Naive thymus-derived CD4-positive, alpha-beta T cell (primary cell): Measurements from ENCODE around the gene RPS15A. TPM values are rescaled to one million over a fixed set of nuclear protein-coding genes. Genes with fewer than 3 reads are reported as not detected.

Experiments used
- ATAC-seq: fragments of 150-1000 bp; cut with Tn5 transposase; 2 replicates; pipeline ENCODE4 v1.10.0; 2021; ENCODE audit warnings: mild to moderate bottlenecking, moderate library complexity
- CTCF ChIA-PET: fragments of 350-600 bp; sonication (Branson Sonifier 250); formaldehyde crosslinking; loops from one replicate; lab custom pipeline; 2021; ENCODE audit warnings: antibody characterized with exemption; lab: Charles Lee
- POLR2A ChIA-PET: fragments of 350-600 bp; sonication (Branson Sonifier 250); formaldehyde crosslinking; loops from one replicate; lab custom pipeline; 2021; ENCODE audit warnings: antibody characterized with exemption, inconsistent platforms; lab: Charles Lee
- DNase-seq, 9 donors: peaks; one replicate each; pipeline versions ENCODE4 v3.0.0 to v3.0.0-alpha.2; 2020 to 2022; ENCODE audit warnings: mixed read lengths in 1 of 9
- H3K27ac ChIP-seq: one replicate; pipeline ENCODE4 v1.7.0; 2013; ENCODE audit warnings: mild to moderate bottlenecking, low read depth, low read length, moderate library complexity
- H3K27me3 ChIP-seq, 2 donors: one replicate each; pipeline ENCODE4 v1.7.0; 2013; ENCODE audit warnings: low read length in 2 of 2, mild to moderate bottlenecking in 2 of 2, moderate library complexity in 2 of 2; ENCODE audit not compliant: control insufficient read depth in 2 of 2, insufficient read depth in 2 of 2
- H3K36me3 ChIP-seq, 3 experiments: 1 replicate in 2 of 3; 2 replicates in 1 of 3; pipeline ENCODE4 v1.7.0; 2013; ENCODE audit warnings: low read length in 3 of 3, mild to moderate bottlenecking in 3 of 3, moderate library complexity in 1 of 3; ENCODE audit not compliant: insufficient read depth in 3 of 3, control insufficient read depth in 2 of 3
- H3K4me1 ChIP-seq, 2 donors: one replicate each; pipeline ENCODE4 v1.7.0; 2013; ENCODE audit warnings: low read length in 2 of 2, mild to moderate bottlenecking in 2 of 2, moderate library complexity in 1 of 2; ENCODE audit not compliant: control insufficient read depth in 2 of 2, insufficient read depth in 2 of 2
- H3K4me3 ChIP-seq: 2 replicates; pipeline ENCODE4 v1.7.0; 2013; ENCODE audit warnings: mild to moderate bottlenecking, low read length
- H3K9me3 ChIP-seq, 3 experiments: 1 replicate in 2 of 3; 2 replicates in 1 of 3; pipeline ENCODE4 v1.7.0; 2013; ENCODE audit warnings: low read length in 3 of 3; ENCODE audit not compliant: control insufficient read depth in 2 of 3
- H3K27ac Mint-ChIP-seq, 9 donors: one replicate each; pipeline ENCODE4 v1.8.0; 2020 to 2022; ENCODE audit warnings: mixed read lengths in 9 of 9, mild to moderate bottlenecking in 8 of 9, moderate library complexity in 5 of 9, inconsistent platforms in 2 of 9
- H3K27me3 Mint-ChIP-seq, 5 donors: one replicate each; pipeline ENCODE4 v1.8.0; 2021 to 2022; ENCODE audit warnings: mixed read lengths in 5 of 5, mild to moderate bottlenecking in 1 of 5
- H3K36me3 Mint-ChIP-seq, 5 donors: one replicate each; pipeline ENCODE4 v1.8.0; 2020 to 2022; ENCODE audit warnings: mixed read lengths in 5 of 5, mild to moderate bottlenecking in 3 of 5, inconsistent platforms in 1 of 5
- H3K4me1 Mint-ChIP-seq, 7 donors: one replicate each; pipeline ENCODE4 v1.8.0; 2020 to 2022; ENCODE audit warnings: mixed read lengths in 7 of 7, mild to moderate bottlenecking in 3 of 7, inconsistent platforms in 1 of 7
- H3K4me3 Mint-ChIP-seq, 10 donors: one replicate each; pipeline ENCODE4 v1.8.0; 2020 to 2022; ENCODE audit warnings: mild to moderate bottlenecking in 10 of 10, mixed read lengths in 10 of 10, moderate library complexity in 6 of 10, inconsistent platforms in 2 of 10
- H3K9me3 Mint-ChIP-seq, 11 donors: one replicate each; pipeline ENCODE4 v1.8.0; 2020 to 2022; ENCODE audit warnings: mixed read lengths in 11 of 11, mild to moderate bottlenecking in 4 of 11, inconsistent platforms in 1 of 11, moderate library complexity in 1 of 11
- intact Hi-C, 2 donors: fragments of 100-400 bp; cut with micrococcal nuclease; formaldehyde crosslinking; loops; one replicate each; pipeline ENCODE4 v1.15.1; 2023
- polyA plus RNA-seq, 2 donors: library from polyadenylated mRNA; unstranded; fragments of 300-500 nt; fragmentation: Illumina TruSeq; gene quantifications; one replicate each; pipeline ENCODE4 v1.2.3, GENCODE V29; 2021
- total RNA-seq, 6 experiments: library from RNA in 5 of 6; stranded (reverse) in 5 of 6; gene quantifications; 1 replicate in 5 of 6; 2 replicates in 1 of 6; pipeline ENCODE4 v1.2.3 and lab custom pipeline; 2021 to 2026

RPS15A gene
- total and polyA plus RNA-seq, 7 experiments from 2014 or later, result 2,060 to 5,300 (median 3,844) TPM

DNA sequence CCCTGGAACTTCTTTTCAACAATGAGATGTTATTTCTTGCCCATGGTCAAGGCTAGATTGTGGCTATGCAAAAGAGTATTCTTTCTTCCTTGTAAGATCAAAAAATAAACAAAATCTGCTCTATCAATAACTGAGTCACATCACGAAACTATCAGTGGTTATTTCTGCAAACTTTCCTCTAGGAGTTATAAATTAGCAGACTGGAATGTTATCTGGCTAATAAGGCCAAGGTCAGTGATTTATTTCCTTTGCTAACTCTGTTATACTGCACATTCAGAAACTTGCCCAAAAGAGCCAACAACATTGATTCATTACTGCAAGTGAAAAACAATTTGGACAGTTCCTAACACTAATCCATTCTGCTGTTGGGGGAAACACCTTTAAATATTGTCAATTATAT is 6.2 kb upstream of the RPS15A start:
- Mint-ChIP-seq H3K36me3 (peaks cover 0 to 32% (median 14%) of the 10 kb centered on the region in 5 donors), H3K9me3 (peaks cover 0 to 2% (median 0%) of the 10 kb centered on the region in 11 donors), H3K27ac (peak overlapping the region in 1 of 9 donors; percentile 32), H3K4me1 (peaks cover 17 to 54% (median 38%) of the 10 kb centered on the region in 7 donors), H3K27me3 (peaks cover 0 to 1% (median 0%) of the 10 kb centered on the region in 5 donors), H3K4me3 (no peak overlapping the region)
- H3K36me3 ChIP-seq, result peaks cover 0 to 46% (median 28%) of the 10 kb centered on the region in 3 experiments
- CTCF ChIA-PET, result no interaction called here
- H3K4me1 ChIP-seq, result peaks cover 14 to 18% of the 10 kb centered on the region in 2 donors
- POLR2A ChIA-PET, result no interaction called here
- DNase-seq (no peak), ATAC-seq (no peak)
- no peak overlapping the region for H3K27ac ChIP-seq
- intact Hi-C loops, result loop anchor here in 1 of 2 donors (10.0 kb wide), 1 partner anchor 1782 kb away; no protein-coding TSS in a partner anchor
- H3K9me3 ChIP-seq, result no peaks in the 10 kb centered on the region
- H3K4me3 ChIP-seq, result no peak overlapping the region
- H3K27me3 ChIP-seq, result no peaks in the 10 kb centered on the region

DNA sequence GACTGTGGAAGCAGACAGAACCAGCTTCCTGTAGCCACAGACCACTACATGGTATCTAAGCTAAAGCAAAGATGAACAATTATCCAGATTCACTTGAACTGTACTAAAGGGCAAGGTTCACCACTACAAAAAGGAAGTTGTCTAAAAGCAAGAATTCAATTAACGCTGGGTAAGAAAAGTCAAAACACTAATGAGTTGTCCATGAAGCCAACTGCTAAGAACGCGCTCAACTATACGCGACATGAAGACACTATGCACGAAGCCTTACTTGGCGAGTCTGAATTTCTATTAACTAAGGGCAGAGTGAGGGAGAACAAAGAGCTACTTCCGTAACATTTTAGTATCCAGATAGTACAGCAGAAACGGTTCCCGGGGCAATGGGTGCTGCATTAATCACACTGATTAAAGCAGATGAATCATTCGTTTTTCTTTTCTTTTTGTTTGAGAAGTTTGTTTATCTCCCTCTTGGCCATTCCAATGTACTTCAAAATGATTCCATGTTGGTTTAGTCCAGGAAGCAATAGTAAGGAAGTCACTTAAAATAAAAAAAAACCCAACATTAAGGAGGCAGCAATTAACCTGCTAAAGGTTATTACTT is 2.8 kb upstream of the RPS15A start:
- Histone ChIP-seq H3K4me1 (peaks cover 10 to 15% of the 10 kb centered on the region in 2 donors), H3K36me3 (peaks cover 0 to 59% (median 31%) of the 10 kb centered on the region in 3 experiments), H3K4me3 (no peak overlapping the region), H3K27ac (no peak overlapping the region), H3K9me3 (no peaks in the 10 kb centered on the region), H3K27me3 (no peaks in the 10 kb centered on the region)
- Mint-ChIP-seq H3K27ac (peak overlapping the region in 2 of 9 donors; percentile 5 to 26), H3K9me3 (peaks cover 0 to 6% (median 0%) of the 10 kb centered on the region in 11 donors), H3K4me3 (no peak overlapping the region), H3K4me1 (peaks cover 14 to 53% (median 31%) of the 10 kb centered on the region in 7 donors), H3K27me3 (peaks cover 0 to 2% (median 0%) of the 10 kb centered on the region in 5 donors), H3K36me3 (peaks cover 15 to 44% (median 33%) of the 10 kb centered on the region in 5 donors)
- ChIA-PET POLR2A (interaction anchor here (6.0 kb wide), 1 partner anchor 9 kb away, joined by 130 read pairs; the partner anchor contains the start of gene ARL6IP1), CTCF (interaction anchor here (1.3 kb wide), 1 partner anchor 11 kb away, joined by 4 read pairs; no protein-coding TSS in a partner anchor)
- intact Hi-C loops, result loop anchor here in 1 of 2 donors (5.0 to 10.0 kb wide), 2 partner anchors 924 to 1778 kb away; partner anchors contain the start of genes IQCK and KNOP1
- ATAC-seq (no peak), DNase-seq (no peak)

DNA sequence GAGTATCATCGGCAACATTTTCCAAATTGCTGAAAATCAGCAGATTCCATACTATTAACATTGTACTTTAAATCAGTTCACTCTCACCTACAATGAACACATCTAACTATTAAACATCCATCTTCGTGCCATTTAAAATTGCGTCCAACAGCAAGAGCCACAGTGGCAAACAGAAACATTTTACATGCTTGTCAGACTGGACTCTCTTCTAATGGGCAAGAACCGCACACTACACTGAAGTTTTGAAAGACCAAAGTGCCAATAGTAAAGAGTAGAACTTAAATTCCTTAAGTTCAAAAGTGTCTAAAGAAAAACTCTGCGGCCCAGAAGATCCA is 652 bp downstream of the RPS15A start:
- Mint-ChIP-seq H3K36me3 (peaks cover 19 to 67% (median 53%) of the 10 kb centered on the region in 5 donors), H3K4me1 (peaks cover 38 to 69% (median 56%) of the 10 kb centered on the region in 7 donors), H3K27me3 (peaks cover 0 to 2% (median 0%) of the 10 kb centered on the region in 5 donors), H3K27ac (peak overlapping the region; percentile 89 to 96 (median 94)), H3K4me3 (peak overlapping the region; percentile 92 to 99 (median 96)), H3K9me3 (peaks cover 0 to 6% (median 0%) of the 10 kb centered on the region in 11 donors)
- no peaks in the 10 kb centered on the region for H3K9me3 ChIP-seq
- peak overlapping the region; percentile 91 for H3K27ac ChIP-seq
- ChIA-PET CTCF (interaction anchor here (1.1 to 1.3 kb wide), 3 partner anchors 10 to 15 kb away, joined by 3 to 9 read pairs (median 6); partner anchors contain the start of gene ARL6IP1), POLR2A (interaction anchor here (0.7 to 6.0 kb wide), 7 partner anchors 12 to 1776 kb away, joined by 3 to 130 read pairs (median 4); partner anchors contain the start of genes ARL6IP1, COQ7 and VPS35L)
- peaks cover 13 to 73% (median 25%) of the 10 kb centered on the region in 3 experiments for H3K36me3 ChIP-seq
- peaks cover 22 to 49% of the 10 kb centered on the region in 2 donors for H3K4me1 ChIP-seq
- intact Hi-C loops, result no loop called here
- DNase-seq, result no peak
- peak overlapping the region; percentile 98 for H3K4me3 ChIP-seq
- ATAC-seq, result no peak
- no peaks in the 10 kb centered on the region for H3K27me3 ChIP-seq

DNA sequence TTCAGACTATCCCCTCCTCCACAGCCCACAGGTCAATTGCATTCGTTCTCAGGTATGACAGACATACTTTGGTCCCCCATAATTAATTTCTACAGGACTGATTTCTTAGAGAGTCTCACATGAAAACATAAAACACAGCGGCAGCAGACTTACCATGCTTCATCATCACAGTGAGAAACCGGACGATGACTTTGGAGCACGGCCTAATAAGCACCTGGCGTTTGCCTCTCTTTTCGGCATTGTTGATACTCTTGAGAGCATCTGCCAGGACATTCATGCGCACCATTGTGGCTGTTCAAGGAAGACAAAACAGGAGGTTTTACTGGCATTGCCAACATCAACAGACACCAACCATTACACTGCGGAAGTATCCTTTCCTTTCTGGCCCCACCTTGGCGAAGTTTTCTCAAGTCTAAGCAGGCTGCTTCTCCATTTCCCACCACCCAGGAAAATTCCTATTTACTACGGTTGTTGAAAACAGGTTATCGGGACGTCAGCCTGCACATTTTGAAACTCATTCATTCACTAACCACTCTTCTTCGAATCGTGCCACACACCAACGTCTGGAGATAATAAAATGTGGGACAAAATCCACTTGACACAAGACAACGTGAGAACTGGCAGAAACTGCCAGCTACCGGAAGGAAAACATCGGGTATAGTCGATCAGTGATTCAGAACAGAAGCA is 1.2 kb downstream of the RPS15A start:
- ATAC-seq (no peak), DNase-seq (no peak)
- Histone ChIP-seq H3K27me3 (no peaks in the 10 kb centered on the region), H3K27ac (peak overlapping the region; percentile 91), H3K36me3 (peaks cover 18 to 73% (median 25%) of the 10 kb centered on the region in 3 experiments), H3K9me3 (no peaks in the 10 kb centered on the region), H3K4me1 (peaks cover 22 to 52% of the 10 kb centered on the region in 2 donors), H3K4me3 (peak overlapping the region; percentile 98)
- POLR2A ChIA-PET, result interaction anchor here (0.7 to 6.0 kb wide), 5 partner anchors 13 to 1777 kb away, joined by 3 to 130 read pairs (median 8); partner anchors contain the start of genes ARL6IP1, COQ7 and VPS35L
- Mint-ChIP-seq H3K27me3 (peaks cover 0 to 2% (median 0%) of the 10 kb centered on the region in 5 donors), H3K9me3 (peaks cover 0 to 6% (median 0%) of the 10 kb centered on the region in 11 donors), H3K4me3 (peak overlapping the region; percentile 92 to 99 (median 96)), H3K4me1 (peaks cover 41 to 72% (median 57%) of the 10 kb centered on the region in 7 donors), H3K27ac (peak overlapping the region; percentile 89 to 96 (median 94)), H3K36me3 (peaks cover 19 to 62% (median 53%) of the 10 kb centered on the region in 5 donors)
- intact Hi-C loops, result no loop called here
- CTCF ChIA-PET, result interaction anchor here (1.2 to 1.3 kb wide), 2 partner anchors 12 to 16 kb away, joined by 3 to 6 read pairs; partner anchors contain the start of gene ARL6IP1

GRCh38 chr16:18784917-18785623 is 5.1 kb downstream of the RPS15A start:
- H3K9me3 ChIP-seq, result no peaks in the 10 kb centered on the region
- H3K9me3 Mint-ChIP-seq, result peaks cover 0 to 2% (median 0%) of the 10 kb centered on the region in 11 donors
- no peak for ATAC-seq
- H3K4me3 Mint-ChIP-seq, result peak overlapping the region in 6 of 10 donors; percentile 17 to 98 (median 56)
- peak overlapping the region; percentile 23 for H3K27ac ChIP-seq
- peaks cover 29 to 74% (median 30%) of the 10 kb centered on the region in 3 experiments for H3K36me3 ChIP-seq
- no peak overlapping the region for H3K4me3 ChIP-seq
- peaks cover 22 to 62% of the 10 kb centered on the region in 2 donors for H3K4me1 ChIP-seq
- H3K27ac Mint-ChIP-seq, result peak overlapping the region in 6 of 9 donors; percentile 2 to 50 (median 21)
- no peaks in the 10 kb centered on the region for H3K27me3 ChIP-seq
- CTCF ChIA-PET, result no interaction called here
- intact Hi-C loops, result no loop called here
- H3K27me3 Mint-ChIP-seq, result peaks cover 0 to under 1% (median 0%) of the 10 kb centered on the region in 5 donors
- DNase-seq, result no peak
- peaks cover 36 to 64% (median 54%) of the 10 kb centered on the region in 7 donors for H3K4me1 Mint-ChIP-seq
- peaks cover 19 to 62% (median 59%) of the 10 kb centered on the region in 5 donors for H3K36me3 Mint-ChIP-seq
- POLR2A ChIA-PET, result interaction anchor here (1.2 kb wide), 1 partner anchor 17 kb away, joined by 3 read pairs; no protein-coding TSS in a partner anchor
